ENCODE results near the gene C17orf114.
A peak's percentile ranks its signal among the peaks of the same experiment; 100 is the strongest.

C17orf114 gene

DNA sequence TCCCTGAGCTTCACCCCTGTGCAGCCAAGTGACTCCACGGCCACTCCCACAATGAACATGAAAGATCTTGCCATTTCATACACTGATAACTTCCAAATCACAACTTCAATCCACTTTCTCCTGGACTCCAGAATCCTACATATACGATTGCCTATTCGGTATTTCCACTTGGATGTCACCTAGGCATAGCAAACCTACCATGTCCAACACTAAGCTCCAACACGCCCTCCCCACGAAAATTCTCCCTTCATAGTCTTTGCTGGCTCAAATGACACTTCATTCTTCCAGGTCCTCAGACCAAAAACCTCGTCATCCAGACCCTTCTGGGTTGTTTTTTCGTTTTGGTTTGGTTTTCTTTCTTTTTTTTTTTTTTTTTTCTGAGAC, 11.4 kb downstream of the C17orf114 start:
- Histone ChIP-seq H3K36me3 (ENCODE audit: insufficient read depth, low read length) (no peaks in the 10 kb centered on the region), H3K4me3 (ENCODE audit: low read depth, low read length, poor library complexity, severe bottlenecking) (peak overlapping the region; percentile 68), H2AFZ (ENCODE audit: low read length) (peak overlapping the region; percentile 95), H3K4me2 (ENCODE audit: low read length) (peak overlapping the region; percentile 78), H3K9me2 (ENCODE audit: insufficient read depth, low read length) (no peaks in the 10 kb centered on the region), H4K20me1 (ENCODE audit: insufficient read depth, low read length) (no peaks in the 10 kb centered on the region), H3K4me1 (ENCODE audit: insufficient read depth, low read length, poor library complexity, severe bottlenecking) (peaks cover 13% of the 10 kb centered on the region), H3K27ac (ENCODE audit: low read depth, low read length, poor library complexity, severe bottlenecking) (no peak overlapping the region), H3K9me3 (ENCODE audit: low read length) (no peaks in the 10 kb centered on the region; the same call in 1 of the 2 replicates), H3K79me2 (ENCODE audit: insufficient read depth, low read depth, low read length) (no peaks in the 10 kb centered on the region)
- POLR2A ChIA-PET, result interaction anchor here (0.9 to 1.2 kb wide), 4 partner anchors 16 to 268 kb away, joined by 3 to 5 read pairs (median 4); partner anchors contain the start of genes ARRB2 and PLD2
- intact Hi-C loops (cut with micrococcal nuclease; ENCODE audit: unreplicated experiment), result loop anchor here (1.0 to 2.0 kb wide), 3 partner anchors 80 to 225 kb away; partner anchors contain the start of gene ARRB2
- DNase-seq (ENCODE audit: low spot score), result no peak
- TF ChIP-seq, protein P1, sequence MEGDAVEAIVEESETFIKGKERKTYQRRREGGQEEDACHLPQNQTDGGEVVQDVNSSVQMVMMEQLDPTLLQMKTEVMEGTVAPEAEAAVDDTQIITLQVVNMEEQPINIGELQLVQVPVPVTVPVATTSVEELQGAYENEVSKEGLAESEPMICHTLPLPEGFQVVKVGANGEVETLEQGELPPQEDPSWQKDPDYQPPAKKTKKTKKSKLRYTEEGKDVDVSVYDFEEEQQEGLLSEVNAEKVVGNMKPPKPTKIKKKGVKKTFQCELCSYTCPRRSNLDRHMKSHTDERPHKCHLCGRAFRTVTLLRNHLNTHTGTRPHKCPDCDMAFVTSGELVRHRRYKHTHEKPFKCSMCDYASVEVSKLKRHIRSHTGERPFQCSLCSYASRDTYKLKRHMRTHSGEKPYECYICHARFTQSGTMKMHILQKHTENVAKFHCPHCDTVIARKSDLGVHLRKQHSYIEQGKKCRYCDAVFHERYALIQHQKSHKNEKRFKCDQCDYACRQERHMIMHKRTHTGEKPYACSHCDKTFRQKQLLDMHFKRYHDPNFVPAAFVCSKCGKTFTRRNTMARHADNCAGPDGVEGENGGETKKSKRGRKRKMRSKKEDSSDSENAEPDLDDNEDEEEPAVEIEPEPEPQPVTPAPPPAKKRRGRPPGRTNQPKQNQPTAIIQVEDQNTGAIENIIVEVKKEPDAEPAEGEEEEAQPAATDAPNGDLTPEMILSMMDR (conservative IDR thresholded peaks at IDR 0.05; ENCODE audit: low read length), result no peak
- TF ChIP-seq EZH2phosphoT487 (IDR thresholded peaks at IDR 0.05; ENCODE audit: borderline replicate concordance, low read depth, low read length), result no peak
- no TSS peak for BruUV-seq (replicated peaks)
- CTCF ChIA-PET (ENCODE audit: unreplicated experiment), result interaction anchor here (0.6 to 1.2 kb wide), 2 partner anchors 43 to 648 kb away, joined by 3 to 4 read pairs; no protein-coding TSS in a partner anchor

- peak overlapping the region; percentile 95 for H2AFZ ChIP-seq (ENCODE audit: low read length)
- peaks cover 13% of the 10 kb centered on the region for H3K4me1 ChIP-seq (ENCODE audit: insufficient read depth, low read length, poor library complexity, severe bottlenecking)
- peak overlapping the region; percentile 68 for H3K4me3 ChIP-seq (ENCODE audit: low read depth, low read length, poor library complexity, severe bottlenecking)
- peak; percentile 90 for DNase-seq (ENCODE audit: low spot score)
- no peaks in the 10 kb centered on the region for H3K36me3 ChIP-seq (ENCODE audit: insufficient read depth, low read length)
- no TSS peak for BruUV-seq (replicated peaks)
- intact Hi-C loops (cut with micrococcal nuclease; ENCODE audit: unreplicated experiment), result loop anchor here (1.0 to 2.0 kb wide), 3 partner anchors 80 to 225 kb away; partner anchors contain the start of gene ARRB2
- no peaks in the 10 kb centered on the region for H3K79me2 ChIP-seq (ENCODE audit: insufficient read depth, low read depth, low read length)
- peak overlapping the region; percentile 78 for H3K4me2 ChIP-seq (ENCODE audit: low read length)
- no peaks in the 10 kb centered on the region for H3K9me2 ChIP-seq (ENCODE audit: insufficient read depth, low read length)
- H3K27ac ChIP-seq (ENCODE audit: low read depth, low read length, poor library complexity, severe bottlenecking), result peak overlapping the region; percentile 14
- H3K9me3 ChIP-seq (ENCODE audit: low read length), result no peaks in the 10 kb centered on the region; the same call in 1 of the 2 replicates
- ChIA-PET POLR2A (interaction anchor here (0.6 to 1.2 kb wide), 7 partner anchors 11 to 267 kb away, joined by 3 to 5 read pairs (median 3); partner anchors contain the start of genes ARRB2 and PLD2), CTCF (ENCODE audit: unreplicated experiment) (interaction anchor here (0.6 to 1.2 kb wide), 4 partner anchors 44 to 782 kb away, joined by 3 to 4 read pairs (median 3); no protein-coding TSS in a partner anchor)
- no peaks in the 10 kb centered on the region for H4K20me1 ChIP-seq (ENCODE audit: insufficient read depth, low read length)
- TF ChIP-seq EZH2phosphoT487 (IDR thresholded peaks at IDR 0.05; ENCODE audit: borderline replicate concordance, low read depth, low read length), result no peak
- TF ChIP-seq, protein P1 (conservative IDR thresholded peaks at IDR 0.05; ENCODE audit: low read length), result peak; percentile 81
Observed at GRCh38 chr17:4789951-4790704, 12.0 kb downstream of the C17orf114 start.

GRCh38 chr17:4789701-4789950, 12.5 kb downstream of the C17orf114 start:
- Histone ChIP-seq H3K4me3 (ENCODE audit: low read depth, low read length, poor library complexity, severe bottlenecking) (peak overlapping the region; percentile 68), H3K9me2 (ENCODE audit: insufficient read depth, low read length) (no peaks in the 10 kb centered on the region), H3K79me2 (ENCODE audit: insufficient read depth, low read depth, low read length) (no peaks in the 10 kb centered on the region), H3K4me2 (ENCODE audit: low read length) (peak overlapping the region; percentile 78), H3K27ac (ENCODE audit: low read depth, low read length, poor library complexity, severe bottlenecking) (no peak overlapping the region), H4K20me1 (ENCODE audit: insufficient read depth, low read length) (no peaks in the 10 kb centered on the region), H3K4me1 (ENCODE audit: insufficient read depth, low read length, poor library complexity, severe bottlenecking) (peaks cover 13% of the 10 kb centered on the region), H3K9me3 (ENCODE audit: low read length) (no peaks in the 10 kb centered on the region), H3K36me3 (ENCODE audit: insufficient read depth, low read length) (no peaks in the 10 kb centered on the region), H2AFZ (ENCODE audit: low read length) (peak overlapping the region; percentile 95)
- BruUV-seq (replicated peaks), result no TSS peak
- ChIA-PET CTCF (ENCODE audit: unreplicated experiment) (interaction anchor here (0.8 kb wide), 1 partner anchor 55 kb away, joined by 3 read pairs; no protein-coding TSS in a partner anchor), POLR2A (interaction anchor here (0.6 to 0.7 kb wide), 3 partner anchors 10 to 157 kb away, joined by 3 read pairs; no protein-coding TSS in a partner anchor)
- DNase-seq (ENCODE audit: low spot score), result no peak
- TF ChIP-seq, protein P1 (conservative IDR thresholded peaks at IDR 0.05; ENCODE audit: low read length), result no peak
- no peak for TF ChIP-seq EZH2phosphoT487 (IDR thresholded peaks at IDR 0.05; ENCODE audit: borderline replicate concordance, low read depth, low read length)
- intact Hi-C loops (cut with micrococcal nuclease; ENCODE audit: unreplicated experiment), result no loop called here

Data from OCI-LY7 (cell line).